LNCaP clone FGC (cell line): ENCODE results near the gene RNF208.

Experiments used
- DNase-seq: peaks from one replicate; pipeline ENCODE4 v3.0.0-alpha.2; 2011; ENCODE audit warnings: low read depth
- H3K4me3 ChIP-seq: 2 replicates; pipeline ENCODE4 v1.5.1; 2011; ENCODE audit warnings: mild to moderate bottlenecking, low read depth, low read length, control low read depth
- TF ChIP-seq, protein P1 (sequence below): IDR thresholded peaks from 2 replicates; pipeline ENCODE4 v1.5.1; 2012; ENCODE audit warnings: mild to moderate bottlenecking; ENCODE audit not compliant: control insufficient read depth, insufficient read depth; ENCODE audit errors: extremely low read depth

RNF208 gene

DNA sequence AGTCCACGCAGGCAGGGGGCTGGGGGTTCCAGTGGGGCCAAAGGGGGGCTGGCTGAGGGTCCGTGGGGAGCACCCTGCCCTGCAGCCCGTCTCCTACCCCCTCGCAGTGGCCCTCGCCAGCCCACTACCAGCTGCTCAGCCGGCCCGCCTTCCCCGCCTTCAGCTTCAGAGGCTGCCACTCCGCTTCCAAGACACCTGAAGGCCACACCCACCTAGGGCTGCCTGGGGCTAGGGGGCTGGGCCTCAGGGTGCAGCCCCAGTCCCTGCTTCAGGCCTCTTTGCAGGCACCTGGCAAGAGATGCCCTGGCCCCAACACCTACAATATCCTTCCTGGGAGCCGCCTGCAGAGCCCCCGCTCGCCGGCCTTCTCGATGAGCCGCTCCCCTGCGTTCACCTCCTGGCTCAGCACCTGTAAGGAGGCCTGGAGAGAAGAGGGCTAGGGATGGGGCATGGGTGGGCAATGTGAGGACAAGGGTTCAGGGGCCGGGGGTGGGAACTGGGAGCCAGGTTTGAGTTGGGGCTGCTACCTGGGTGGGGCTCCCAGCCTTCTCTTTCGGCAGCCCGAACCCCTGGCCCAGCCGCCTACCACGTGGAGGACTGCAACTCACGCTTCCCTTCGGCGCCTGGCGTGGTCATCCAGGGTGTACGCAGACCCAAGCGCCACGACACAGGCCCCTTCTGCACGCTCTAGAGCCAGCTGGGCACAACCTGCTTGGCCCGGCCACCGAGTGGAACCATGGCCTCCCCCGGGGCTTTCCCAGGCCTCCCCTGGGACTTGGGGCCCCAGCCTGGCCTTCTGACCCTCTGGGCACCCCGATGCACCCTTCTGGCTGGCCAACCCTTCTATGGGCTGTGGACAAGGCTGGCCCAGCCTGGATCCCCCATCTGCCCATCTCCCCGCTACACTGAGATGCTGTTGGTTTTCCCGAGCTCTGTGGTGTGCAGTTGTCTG, 30.8 kb upstream of the RNF208 start:
- no peak for DNase-seq
- no peak overlapping the region for H3K4me3 ChIP-seq
- TF ChIP-seq, protein P1, sequence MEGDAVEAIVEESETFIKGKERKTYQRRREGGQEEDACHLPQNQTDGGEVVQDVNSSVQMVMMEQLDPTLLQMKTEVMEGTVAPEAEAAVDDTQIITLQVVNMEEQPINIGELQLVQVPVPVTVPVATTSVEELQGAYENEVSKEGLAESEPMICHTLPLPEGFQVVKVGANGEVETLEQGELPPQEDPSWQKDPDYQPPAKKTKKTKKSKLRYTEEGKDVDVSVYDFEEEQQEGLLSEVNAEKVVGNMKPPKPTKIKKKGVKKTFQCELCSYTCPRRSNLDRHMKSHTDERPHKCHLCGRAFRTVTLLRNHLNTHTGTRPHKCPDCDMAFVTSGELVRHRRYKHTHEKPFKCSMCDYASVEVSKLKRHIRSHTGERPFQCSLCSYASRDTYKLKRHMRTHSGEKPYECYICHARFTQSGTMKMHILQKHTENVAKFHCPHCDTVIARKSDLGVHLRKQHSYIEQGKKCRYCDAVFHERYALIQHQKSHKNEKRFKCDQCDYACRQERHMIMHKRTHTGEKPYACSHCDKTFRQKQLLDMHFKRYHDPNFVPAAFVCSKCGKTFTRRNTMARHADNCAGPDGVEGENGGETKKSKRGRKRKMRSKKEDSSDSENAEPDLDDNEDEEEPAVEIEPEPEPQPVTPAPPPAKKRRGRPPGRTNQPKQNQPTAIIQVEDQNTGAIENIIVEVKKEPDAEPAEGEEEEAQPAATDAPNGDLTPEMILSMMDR = no peak

DNA sequence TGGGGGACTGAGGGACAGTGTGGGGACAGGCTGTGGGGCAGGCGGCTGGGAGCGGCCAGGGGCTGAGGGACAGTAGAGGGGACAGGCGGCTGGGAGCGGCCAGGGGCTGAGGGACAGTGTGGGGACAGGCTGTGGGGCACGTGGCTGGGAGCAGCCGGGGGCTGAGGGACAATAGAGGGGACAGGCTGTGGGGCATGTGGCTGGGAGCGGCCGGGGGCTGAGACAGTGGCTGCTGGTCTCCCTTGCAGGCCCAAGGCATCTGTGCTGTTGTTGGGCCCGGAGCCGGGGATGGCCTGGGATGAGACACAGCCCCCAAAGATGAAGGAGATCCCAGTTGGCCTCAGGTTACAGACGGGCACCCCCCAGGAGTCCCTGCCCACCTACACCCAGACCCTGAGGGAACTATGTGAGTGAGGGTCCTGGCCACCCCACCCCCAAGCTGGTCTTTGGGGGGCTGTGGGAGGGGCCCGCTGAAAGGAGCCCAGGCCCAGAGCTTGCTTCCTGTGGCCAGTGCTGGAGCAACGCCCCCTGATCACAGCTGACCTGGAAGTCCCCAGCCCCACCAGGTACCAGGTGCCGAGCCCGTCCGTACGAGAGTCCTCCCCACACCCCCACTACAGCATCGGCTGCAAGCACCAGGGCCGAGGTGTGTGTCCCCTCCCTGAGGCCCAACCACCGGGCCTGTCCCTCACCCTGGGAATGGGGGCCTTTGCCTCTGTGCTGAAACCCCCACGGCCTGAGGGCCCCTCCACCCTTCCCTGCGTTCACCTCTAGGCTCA, 29.6 kb upstream of the RNF208 start:
- TF ChIP-seq, protein P1 = no peak
- H3K4me3 ChIP-seq = no peak overlapping the region
- DNase-seq = no peak

DNA sequence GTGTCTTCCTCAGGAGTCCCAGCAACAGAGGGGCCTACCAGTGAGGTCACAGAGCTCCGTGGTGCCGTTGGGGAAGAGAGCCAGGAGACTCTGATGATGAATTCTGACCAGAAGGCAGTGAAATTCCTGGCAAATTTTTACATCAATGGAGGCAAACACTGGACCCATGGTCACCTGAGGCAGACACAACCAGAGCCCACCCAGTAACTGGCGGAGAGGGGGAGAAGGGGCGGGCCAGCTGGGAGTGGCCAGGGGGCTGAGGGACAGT, 29.1 kb upstream of the RNF208 start, which contains the start of gene STPG3:
TSS of gene STPG3 (plus strand) at position 93 of the 268 bp plus-strand sequence. CDS start at position 94, 1 bp downstream.
- no peak within 1 kb of the TSS for H3K4me3 ChIP-seq
- TF ChIP-seq, protein P1 = no peak
- no peak for DNase-seq

DNA sequence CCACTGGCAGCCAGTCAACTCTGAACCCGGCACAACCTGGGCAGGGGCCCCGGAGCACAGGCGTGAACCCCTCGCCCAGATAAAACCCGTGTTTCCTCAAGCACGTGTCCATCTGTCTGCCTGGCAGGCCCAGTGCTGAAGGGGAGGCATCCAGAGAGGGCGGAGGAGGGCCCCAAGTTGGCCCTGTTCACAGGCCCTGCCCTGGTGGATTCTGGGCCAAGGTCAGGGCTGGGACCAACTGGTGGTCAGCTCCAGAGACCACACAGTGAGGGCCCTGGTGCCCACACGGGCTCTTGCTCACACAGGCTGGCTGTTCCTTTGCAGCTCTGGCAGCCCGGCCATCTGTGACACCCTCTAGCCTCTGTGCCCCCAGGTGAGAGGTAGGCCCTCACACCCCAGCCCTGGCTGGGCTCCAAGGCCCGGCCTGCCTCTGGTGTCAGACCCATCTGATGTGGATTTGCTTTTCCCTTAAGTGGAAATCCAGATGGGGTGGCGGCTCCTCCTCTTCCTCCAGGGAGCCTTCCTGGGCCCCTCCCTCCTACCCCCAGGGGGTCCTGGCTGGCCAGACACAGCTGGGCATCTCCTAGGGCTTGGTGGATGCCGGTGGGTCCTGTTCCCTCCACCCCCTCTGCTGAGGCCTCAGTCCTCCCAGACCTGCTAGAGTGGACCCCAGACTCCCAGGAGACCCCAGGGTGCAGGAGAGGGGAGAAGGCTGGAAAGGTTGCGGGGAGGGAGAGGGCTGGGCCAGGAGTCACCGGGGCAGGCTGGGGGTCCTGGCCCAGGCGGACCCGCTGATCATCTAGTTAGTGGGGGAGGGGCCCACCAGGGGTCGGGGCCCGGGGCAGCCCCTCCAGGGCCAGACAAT, 28.5 kb upstream of the RNF208 start:
- H3K4me3 ChIP-seq = no peak overlapping the region
- TF ChIP-seq, protein P1 = no peak
- DNase-seq = no peak

DNA sequence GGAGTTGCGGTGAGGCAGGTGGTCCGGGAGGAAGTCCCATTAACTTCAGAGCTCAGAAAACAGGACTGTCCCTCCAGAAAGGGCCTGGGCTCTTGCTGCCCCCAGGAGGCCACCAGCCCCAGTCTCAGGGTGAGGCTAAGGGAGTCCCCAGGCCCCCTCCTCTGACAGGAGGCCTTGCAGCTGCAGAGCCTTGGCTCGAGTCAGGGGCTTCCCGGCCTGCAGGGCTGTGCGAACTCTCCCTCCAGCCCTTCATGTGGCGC, 25.8 kb upstream of the RNF208 start:
- H3K4me3 ChIP-seq = no peak overlapping the region
- TF ChIP-seq, protein P1 = no peak
- DNase-seq = no peak

DNA sequence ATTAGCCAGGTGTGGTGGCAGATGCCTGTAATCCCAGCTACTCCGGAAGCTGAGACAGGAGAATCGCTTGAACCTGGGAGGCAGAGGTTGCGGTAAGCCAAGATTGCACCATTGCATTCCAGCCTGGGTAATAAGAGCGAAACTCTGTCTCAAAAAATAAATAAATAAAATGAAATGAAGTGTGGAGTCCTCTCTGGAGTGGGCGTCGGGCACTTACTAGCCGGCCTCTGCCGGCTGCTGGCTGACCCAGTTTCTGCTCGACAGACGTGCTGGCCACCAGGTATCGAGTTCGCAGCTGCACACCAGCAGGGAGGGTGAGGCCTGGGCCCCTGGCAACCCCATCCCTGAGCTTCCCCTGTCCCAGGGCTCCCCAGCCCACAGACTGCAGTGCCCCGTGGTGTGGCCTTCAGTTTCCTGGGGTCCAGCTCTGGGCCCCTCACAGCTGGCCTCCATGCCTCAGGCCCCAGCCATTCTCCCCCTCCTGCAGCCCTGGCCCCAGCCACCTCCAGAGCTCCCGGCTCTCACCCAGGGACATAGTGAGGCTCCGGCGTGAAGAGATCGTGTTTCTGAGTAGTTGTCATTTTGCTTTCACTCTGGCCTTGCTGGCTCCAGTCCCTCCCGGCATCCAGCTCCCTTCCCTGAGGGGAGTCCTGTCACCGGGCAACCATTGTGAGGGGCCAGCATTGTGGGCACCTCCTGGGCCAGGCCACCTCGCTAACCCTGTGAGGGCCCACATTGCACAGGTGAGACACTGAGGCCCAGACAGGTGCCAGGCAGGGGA, 25.3 kb upstream of the RNF208 start:
- no peak for DNase-seq
- TF ChIP-seq, protein P1 = no peak
- no peak overlapping the region for H3K4me3 ChIP-seq
